HG03439 (cell line): Measurements from ENCODE around the gene RAB4B.
"Not testable (repeated sequence)": the region's sequence is repeated elsewhere in the genome, so short reads cannot be mapped to it uniquely, and the experiment has no call there.

Experiments
- ATAC-seq: cut with Tn5 transposase; IDR thresholded peaks from one replicate; pipeline ENCODE4 v1.9.1; 2021; ENCODE audit warnings: mild to moderate bottlenecking, moderate library complexity; ENCODE audit not compliant: unreplicated experiment

The RAB4B gene

GRCh38 chr19:40838477-40838876, 60.4 kb downstream of the RAB4B start:
- ATAC-seq, result not testable (repeated sequence)

DNA sequence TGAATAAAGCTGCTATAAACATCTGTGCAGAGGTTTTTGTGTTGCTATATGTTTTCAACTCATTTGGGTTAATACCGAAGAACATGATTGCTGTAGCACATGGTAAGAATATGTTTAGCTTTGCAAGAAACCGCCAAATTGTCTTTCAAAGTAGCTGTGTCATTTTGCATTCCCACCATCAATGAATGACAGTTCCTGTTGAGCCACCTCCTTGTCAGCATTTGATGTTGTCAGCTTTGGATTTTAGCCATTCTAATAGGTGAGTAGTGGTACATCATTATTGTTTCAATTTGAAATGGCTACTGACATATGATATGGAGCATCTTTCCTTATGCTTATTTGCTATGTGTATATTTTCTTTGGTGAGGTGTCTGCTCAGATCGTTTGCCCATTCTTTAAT, 64.0 kb downstream of the RAB4B start:
- not testable (repeated sequence) for ATAC-seq

GRCh38 chr19:40842997-40843652, 65.1 kb downstream of the RAB4B start:
- not testable (repeated sequence) for ATAC-seq

DNA sequence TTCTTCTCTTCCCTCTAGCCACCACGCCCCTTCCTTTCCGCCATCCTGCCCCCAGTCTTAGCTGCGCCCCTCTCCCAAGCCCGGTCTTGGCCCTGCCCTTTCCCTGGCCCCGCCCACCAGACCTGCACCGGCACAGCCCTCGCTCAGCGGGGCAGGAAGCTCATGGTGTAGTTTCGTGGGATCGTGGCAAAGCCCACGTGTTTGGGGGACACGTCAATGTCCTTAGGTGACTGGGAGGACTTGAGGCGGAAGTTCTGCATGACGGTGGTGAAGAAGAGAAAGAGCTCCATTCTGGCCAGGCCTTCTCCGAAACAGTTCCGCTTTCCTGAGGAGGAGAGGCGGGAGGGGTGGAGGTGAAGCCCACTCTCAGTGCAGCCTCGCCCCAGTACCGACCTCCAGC, 65.6 kb downstream of the RAB4B start:
- not testable (repeated sequence) for ATAC-seq
